HCT116 (cell line): ENCODE data around the gene LSP1.

Experiments used
- POLR2A ChIP-seq: IDR thresholded peaks from 2 replicates; pipeline ENCODE4 v1.7.0; 2011; ENCODE audit warnings: borderline replicate concordance; ENCODE audit not compliant: insufficient read depth, insufficient read length; ENCODE audit errors: extremely low read depth
- TCF7L2 ChIP-seq: IDR thresholded peaks from 2 replicates; pipeline ENCODE4 v1.7.0; 2011; ENCODE audit warnings: borderline replicate concordance, inconsistent platforms; ENCODE audit not compliant: insufficient read depth, insufficient read length; ENCODE audit errors: extremely low read depth
- TF ChIP-seq, protein P1 (sequence below), 3 experiments: fragments of 200-600 bp in 1 of 3; sonication (generic) in 1 of 3; IDR thresholded peaks in 2 of 3; conservative IDR thresholded peaks in 1 of 3; 2 replicates each; pipeline ENCODE4 v1.5.1; 2012 to 2017; ENCODE audit warnings: low read depth in 2 of 3, low read length in 2 of 3, antibody characterized with exemption in 1 of 3, borderline replicate concordance in 1 of 3, control low read depth in 1 of 3, mild to moderate bottlenecking in 1 of 3, mixed read lengths in 1 of 3, mixed run types in 1 of 3, moderate library complexity in 1 of 3; ENCODE audit not compliant: insufficient read depth in 1 of 3

DNA sequence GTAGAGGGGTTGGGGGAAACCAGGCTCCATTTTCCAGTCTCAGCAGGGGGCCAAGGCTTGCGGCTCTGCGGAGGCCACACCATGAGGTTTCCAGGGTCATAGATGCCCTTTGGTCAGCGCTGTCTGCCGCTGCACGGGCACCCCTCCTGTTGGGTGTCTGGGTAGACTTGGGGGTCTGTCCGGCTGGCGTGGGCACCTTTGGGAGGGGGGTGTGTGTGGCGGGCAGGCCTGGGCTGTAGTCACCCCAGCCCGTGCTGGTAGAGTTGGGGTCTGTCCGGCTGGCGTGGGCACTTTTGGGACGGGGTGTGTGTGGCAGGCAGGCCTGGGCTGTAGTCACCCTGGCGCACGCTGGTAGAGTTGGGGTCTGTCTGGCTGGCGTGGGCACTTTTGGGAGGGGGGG is 18.6 kb downstream of the LSP1 start:
- TF ChIP-seq, protein P1, sequence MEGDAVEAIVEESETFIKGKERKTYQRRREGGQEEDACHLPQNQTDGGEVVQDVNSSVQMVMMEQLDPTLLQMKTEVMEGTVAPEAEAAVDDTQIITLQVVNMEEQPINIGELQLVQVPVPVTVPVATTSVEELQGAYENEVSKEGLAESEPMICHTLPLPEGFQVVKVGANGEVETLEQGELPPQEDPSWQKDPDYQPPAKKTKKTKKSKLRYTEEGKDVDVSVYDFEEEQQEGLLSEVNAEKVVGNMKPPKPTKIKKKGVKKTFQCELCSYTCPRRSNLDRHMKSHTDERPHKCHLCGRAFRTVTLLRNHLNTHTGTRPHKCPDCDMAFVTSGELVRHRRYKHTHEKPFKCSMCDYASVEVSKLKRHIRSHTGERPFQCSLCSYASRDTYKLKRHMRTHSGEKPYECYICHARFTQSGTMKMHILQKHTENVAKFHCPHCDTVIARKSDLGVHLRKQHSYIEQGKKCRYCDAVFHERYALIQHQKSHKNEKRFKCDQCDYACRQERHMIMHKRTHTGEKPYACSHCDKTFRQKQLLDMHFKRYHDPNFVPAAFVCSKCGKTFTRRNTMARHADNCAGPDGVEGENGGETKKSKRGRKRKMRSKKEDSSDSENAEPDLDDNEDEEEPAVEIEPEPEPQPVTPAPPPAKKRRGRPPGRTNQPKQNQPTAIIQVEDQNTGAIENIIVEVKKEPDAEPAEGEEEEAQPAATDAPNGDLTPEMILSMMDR (IDR thresholded peaks at IDR 0.05 in 2 of 3, conservative IDR thresholded peaks at IDR 0.05 in 1 of 3; ENCODE audit: borderline replicate concordance in 1 of 3, insufficient read depth in 1 of 3, low read depth in 2 of 3, low read length in 2 of 3): no peak
- TF ChIP-seq POLR2A (no peak), TCF7L2 (no peak)
